ENCODE results near the gene CBLB. TPM values are rescaled to one million over a fixed set of nuclear protein-coding genes. Genes with fewer than 3 reads are reported as not detected.

CBLB gene
- total RNA-seq, 1 experiment from 2014 or later, result 23.9 TPM

- no peak for ATAC-seq
- H3K36me3 ChIP-seq (ENCODE audit: low read depth, low read length), result no peaks in the 10 kb centered on the region
- H3K9me3 ChIP-seq (ENCODE audit: low read length), result no peaks in the 10 kb centered on the region
- no peak overlapping the region for H3K4me2 ChIP-seq (ENCODE audit: low read length)
- H2AFZ ChIP-seq (ENCODE audit: low read length), result no peak overlapping the region
- H4K20me1 ChIP-seq (ENCODE audit: low read length), result no peaks in the 10 kb centered on the region
- H3K4me1 ChIP-seq (ENCODE audit: insufficient read depth, low read length), result 0 out of 2 replicates have a peak, but pooled peaks cover 8% of the 10 kb centered on the region
- CTCF ChIA-PET, result no interaction called here
- intact Hi-C loops (cut with micrococcal nuclease), result no loop called here
- no peaks in the 10 kb centered on the region for H3F3A ChIP-seq (ENCODE audit: low read length, unreplicated experiment)
- H3K27me3 ChIP-seq (ENCODE audit: low read length), result no peaks in the 10 kb centered on the region
- BruUV-seq (replicated peaks), result no TSS peak
- POLR2A ChIA-PET (ENCODE audit: unreplicated experiment), result no interaction called here
- no peak overlapping the region for H3K9ac ChIP-seq (ENCODE audit: low read length)
- H3K4me3 ChIP-seq (ENCODE audit: low read length), result no peak overlapping the region
- H3K27ac ChIP-seq (ENCODE audit: low read length), result no peak overlapping the region
- no peaks in the 10 kb centered on the region for H3K9me2 ChIP-seq (replicated peaks; ENCODE audit: low read length)
- no peak for DNase-seq
- H3K79me2 ChIP-seq (ENCODE audit: low read length), result no peaks in the 10 kb centered on the region
- TF ChIP-seq EZH2phosphoT487 (IDR thresholded peaks at IDR 0.05; ENCODE audit: borderline replicate concordance, low read length) (no peak), EZH2 (IDR thresholded peaks at IDR 0.05; ENCODE audit: low read length, unreplicated experiment) (no peak)
- TF ChIP-seq, protein P1, sequence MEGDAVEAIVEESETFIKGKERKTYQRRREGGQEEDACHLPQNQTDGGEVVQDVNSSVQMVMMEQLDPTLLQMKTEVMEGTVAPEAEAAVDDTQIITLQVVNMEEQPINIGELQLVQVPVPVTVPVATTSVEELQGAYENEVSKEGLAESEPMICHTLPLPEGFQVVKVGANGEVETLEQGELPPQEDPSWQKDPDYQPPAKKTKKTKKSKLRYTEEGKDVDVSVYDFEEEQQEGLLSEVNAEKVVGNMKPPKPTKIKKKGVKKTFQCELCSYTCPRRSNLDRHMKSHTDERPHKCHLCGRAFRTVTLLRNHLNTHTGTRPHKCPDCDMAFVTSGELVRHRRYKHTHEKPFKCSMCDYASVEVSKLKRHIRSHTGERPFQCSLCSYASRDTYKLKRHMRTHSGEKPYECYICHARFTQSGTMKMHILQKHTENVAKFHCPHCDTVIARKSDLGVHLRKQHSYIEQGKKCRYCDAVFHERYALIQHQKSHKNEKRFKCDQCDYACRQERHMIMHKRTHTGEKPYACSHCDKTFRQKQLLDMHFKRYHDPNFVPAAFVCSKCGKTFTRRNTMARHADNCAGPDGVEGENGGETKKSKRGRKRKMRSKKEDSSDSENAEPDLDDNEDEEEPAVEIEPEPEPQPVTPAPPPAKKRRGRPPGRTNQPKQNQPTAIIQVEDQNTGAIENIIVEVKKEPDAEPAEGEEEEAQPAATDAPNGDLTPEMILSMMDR (conservative IDR thresholded peaks at IDR 0.05; ENCODE audit: low read depth, low read length), result no peak
Measured at GRCh38 chr3:105747696-105748095, 121.1 kb downstream of the CBLB start.

- Histone ChIP-seq H3K9me3 (ENCODE audit: low read length) (no peaks in the 10 kb centered on the region), H3K27me3 (ENCODE audit: low read length) (no peaks in the 10 kb centered on the region), H4K20me1 (ENCODE audit: low read length) (no peaks in the 10 kb centered on the region), H3K4me2 (ENCODE audit: low read length) (no peak overlapping the region), H3K4me1 (ENCODE audit: insufficient read depth, low read length) (0 out of 2 replicates have a peak, but pooled peaks cover 8% of the 10 kb centered on the region), H3K36me3 (ENCODE audit: low read depth, low read length) (no peaks in the 10 kb centered on the region), H3K9ac (ENCODE audit: low read length) (no peak overlapping the region), H3K79me2 (ENCODE audit: low read length) (no peaks in the 10 kb centered on the region), H3K27ac (ENCODE audit: low read length) (no peak overlapping the region), H3K4me3 (ENCODE audit: low read length) (no peak overlapping the region), H3F3A (ENCODE audit: low read length, unreplicated experiment) (no peaks in the 10 kb centered on the region), H3K9me2 (replicated peaks; ENCODE audit: low read length) (no peaks in the 10 kb centered on the region), H2AFZ (ENCODE audit: low read length) (no peak overlapping the region)
- TF ChIP-seq, protein P1 (conservative IDR thresholded peaks at IDR 0.05; ENCODE audit: low read depth, low read length), result no peak
- TF ChIP-seq EZH2 (IDR thresholded peaks at IDR 0.05; ENCODE audit: low read length, unreplicated experiment) (no peak), EZH2phosphoT487 (IDR thresholded peaks at IDR 0.05; ENCODE audit: borderline replicate concordance, low read length) (no peak)
- CTCF ChIA-PET, result no interaction called here
- BruUV-seq (replicated peaks), result no TSS peak
- intact Hi-C loops (cut with micrococcal nuclease), result no loop called here
- peak; percentile 62 for ATAC-seq
- POLR2A ChIA-PET (ENCODE audit: unreplicated experiment), result no interaction called here
- peak; percentile 32 for DNase-seq
Measured at GRCh38 chr3:105747060-105747541, 121.7 kb downstream of the CBLB start.

DNA sequence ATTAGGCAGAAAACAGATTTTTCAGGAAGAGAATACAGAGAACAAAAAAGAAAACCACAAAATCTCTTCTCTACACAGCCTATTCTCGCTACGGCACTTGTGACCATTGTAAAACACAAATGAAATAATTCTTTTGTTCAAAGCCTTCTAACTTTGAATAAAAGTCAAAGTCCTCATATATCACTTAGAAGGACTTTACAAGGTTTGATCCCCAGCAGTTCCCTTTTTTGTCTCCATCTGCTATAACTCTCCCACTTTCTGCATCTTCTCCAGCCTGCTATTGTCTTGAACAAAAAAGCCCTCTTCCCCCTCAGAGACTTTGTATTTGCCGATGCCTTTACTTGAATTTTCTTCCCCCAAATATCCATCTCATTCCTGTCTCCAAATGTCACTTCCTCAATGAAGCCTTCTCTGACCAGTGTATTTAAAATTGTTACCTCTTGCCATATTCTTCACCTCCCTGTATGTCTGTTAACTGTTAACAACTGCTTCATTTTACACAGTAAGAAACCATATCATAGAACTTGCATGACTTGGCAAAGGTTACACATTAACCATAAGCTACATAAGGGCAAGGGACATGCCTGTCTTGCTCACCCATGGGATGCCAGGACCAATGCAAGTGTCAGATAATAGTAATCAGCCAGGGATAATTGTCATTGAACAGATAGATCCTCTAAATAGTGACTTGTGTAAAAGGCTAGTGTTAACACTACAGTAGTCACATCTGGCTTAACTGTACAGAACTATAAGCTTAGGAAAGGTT is 122.4 kb downstream of the CBLB start:
- H3K9me2 ChIP-seq (replicated peaks; ENCODE audit: low read length), result no peaks in the 10 kb centered on the region
- TF ChIP-seq EZH2 (IDR thresholded peaks at IDR 0.05; ENCODE audit: low read length, unreplicated experiment), result no peak
- TF ChIP-seq EZH2phosphoT487 (IDR thresholded peaks at IDR 0.05; ENCODE audit: borderline replicate concordance, low read length), result no peak
- TF ChIP-seq, protein P1 (conservative IDR thresholded peaks at IDR 0.05; ENCODE audit: low read depth, low read length), result no peak
- no peaks in the 10 kb centered on the region for H3K79me2 ChIP-seq (ENCODE audit: low read length)
- H3K9me3 ChIP-seq (ENCODE audit: low read length), result no peaks in the 10 kb centered on the region
- no peaks in the 10 kb centered on the region for H3K27me3 ChIP-seq (ENCODE audit: low read length)
- H3K9ac ChIP-seq (ENCODE audit: low read length), result no peak overlapping the region
- ChIA-PET CTCF (no interaction called here), POLR2A (ENCODE audit: unreplicated experiment) (no interaction called here)
- ATAC-seq, result no peak
- no peak for DNase-seq
- no peaks in the 10 kb centered on the region for H3F3A ChIP-seq (ENCODE audit: low read length, unreplicated experiment)
- no peak overlapping the region for H3K4me2 ChIP-seq (ENCODE audit: low read length)
- 0 out of 2 replicates have a peak, but pooled peaks cover 8% of the 10 kb centered on the region for H3K4me1 ChIP-seq (ENCODE audit: insufficient read depth, low read length)
- intact Hi-C loops (cut with micrococcal nuclease), result no loop called here
- BruUV-seq (replicated peaks), result no TSS peak
- no peak overlapping the region for H2AFZ ChIP-seq (ENCODE audit: low read length)
- no peak overlapping the region for H3K4me3 ChIP-seq (ENCODE audit: low read length)
- H3K27ac ChIP-seq (ENCODE audit: low read length), result no peak overlapping the region
- H4K20me1 ChIP-seq (ENCODE audit: low read length), result no peaks in the 10 kb centered on the region
- no peaks in the 10 kb centered on the region for H3K36me3 ChIP-seq (ENCODE audit: low read depth, low read length)

Data from PC-3 (cell line).